Mesendoderm (in vitro differentiated cells): ENCODE measurements around the gene PIP.

ENCODE experiments used
- DNase-seq: peaks from one replicate; pipeline ENCODE4 v3.0.0; 2013
- H2AK5ac ChIP-seq: 2 replicates; pipeline ENCODE4 v1.6.1; 2013; ENCODE audit warnings: low read length, inconsistent platforms
- H2BK120ac ChIP-seq: 2 replicates; pipeline ENCODE4 v1.6.1; 2013; ENCODE audit warnings: low read depth, mild to moderate bottlenecking, low read length, moderate library complexity, mixed read lengths
- H2BK15ac ChIP-seq: replicated peaks from 2 replicates; pipeline ENCODE4 v1.6.1; 2013; ENCODE audit warnings: low read depth, mild to moderate bottlenecking, moderate library complexity
- H2BK5ac ChIP-seq: 2 replicates; pipeline ENCODE4 v1.6.1; 2013; ENCODE audit warnings: low read length, inconsistent platforms
- H3K18ac ChIP-seq: 2 replicates; pipeline ENCODE4 v1.6.1; 2013; ENCODE audit warnings: mild to moderate bottlenecking, low read length, mixed read lengths
- H3K23ac ChIP-seq: one replicate; pipeline ENCODE4 v1.6.1; 2013; ENCODE audit warnings: low read length
- H3K27ac ChIP-seq: 2 replicates; pipeline ENCODE4 v1.5.1; 2013; ENCODE audit warnings: low read depth, mild to moderate bottlenecking, inconsistent platforms, low read length, moderate library complexity
- H3K27me3 ChIP-seq: 2 replicates; pipeline ENCODE4 v1.6.1; 2013; ENCODE audit warnings: low read length, control low read depth, mild to moderate bottlenecking, inconsistent platforms; ENCODE audit not compliant: insufficient read depth, poor library complexity
- H3K36me3 ChIP-seq: 2 replicates; pipeline ENCODE4 v1.6.1; 2013; ENCODE audit warnings: low read length, inconsistent platforms; ENCODE audit not compliant: control insufficient read depth, insufficient read depth
- H3K4ac ChIP-seq: one replicate; pipeline ENCODE4 v1.6.1; 2013; ENCODE audit warnings: low read depth, mild to moderate bottlenecking, low read length, moderate library complexity
- H3K4me1 ChIP-seq: 2 replicates; pipeline ENCODE4 v1.6.1; 2013; ENCODE audit warnings: low read depth, low read length, inconsistent platforms; ENCODE audit not compliant: control insufficient read depth
- H3K4me2 ChIP-seq: 2 replicates; pipeline ENCODE4 v1.6.1; 2013; ENCODE audit warnings: low read length
- H3K4me3 ChIP-seq: 2 replicates; pipeline ENCODE4 v1.5.1; 2013; ENCODE audit warnings: mild to moderate bottlenecking, low read length
- H3K56ac ChIP-seq: one replicate; pipeline ENCODE4 v1.6.1; 2013; ENCODE audit warnings: low read length
- H3K79me1 ChIP-seq: 2 replicates; pipeline ENCODE4 v1.6.1; 2013; ENCODE audit warnings: low read length, inconsistent platforms
- H3K79me2 ChIP-seq: 2 replicates; pipeline ENCODE4 v1.6.1; 2013; ENCODE audit warnings: mild to moderate bottlenecking, low read length; ENCODE audit not compliant: control insufficient read depth, insufficient read depth
- H3K9ac ChIP-seq: 2 replicates; pipeline ENCODE4 v1.6.1; 2013; ENCODE audit warnings: low read length, inconsistent platforms
- H4K5ac ChIP-seq: one replicate; pipeline ENCODE4 v1.6.1; 2013; ENCODE audit warnings: low read length
- H4K8ac ChIP-seq: one replicate; pipeline ENCODE4 v1.6.1; 2013; ENCODE audit warnings: low read depth, mild to moderate bottlenecking, control low read depth, low read length, moderate library complexity
- WGBS: extraction: QIAGEN DNeasy Blood & Tissue Kit; methylation state at CpG from one replicate; pipeline ENCODE4 v1.1.7; 2013; ENCODE audit warnings: low lambda C conversion rate, missing lambda C conversion rate; ENCODE audit not compliant: insufficient coverage; ENCODE audit errors: extremely low coverage; 5-methylcytosine and 5-hydroxymethylcytosine counted together

PIP gene

GRCh38 chr7:143129051-143129450 is 2.8 kb upstream of the PIP start:
- Histone ChIP-seq H2BK15ac (no peak overlapping the region), H3K56ac (no peak overlapping the region), H2BK5ac (no peak overlapping the region), H3K4me2 (no peak overlapping the region), H3K79me1 (no peaks in the 10 kb centered on the region), H3K4me3 (no peak overlapping the region), H3K9ac (no peak overlapping the region), H3K27me3 (no peaks in the 10 kb centered on the region), H3K79me2 (no peaks in the 10 kb centered on the region), H2BK120ac (no peak overlapping the region), H3K27ac (no peak overlapping the region), H4K8ac (no peak overlapping the region), H3K4me1 (no peaks in the 10 kb centered on the region), H4K5ac (no peak overlapping the region), H3K23ac (no peak overlapping the region), H3K36me3 (no peaks in the 10 kb centered on the region), H3K18ac (no peak overlapping the region), H3K4ac (no peak overlapping the region), H2AK5ac (no peak overlapping the region)
- no peak for DNase-seq
- WGBS, result no CpG with 5 or more reads among the region's 3 CpGs

- no peak overlapping the region for H2BK5ac ChIP-seq
- no peak overlapping the region for H4K8ac ChIP-seq
- no peak overlapping the region for H4K5ac ChIP-seq
- no peak for DNase-seq
- no peaks in the 10 kb centered on the region for H3K4me1 ChIP-seq
- H3K56ac ChIP-seq, result no peak overlapping the region
- H3K27ac ChIP-seq, result no peak overlapping the region
- no peak overlapping the region for H3K4ac ChIP-seq
- H3K27me3 ChIP-seq, result no peaks in the 10 kb centered on the region
- H2BK15ac ChIP-seq, result no peak overlapping the region
- H2AK5ac ChIP-seq, result no peak overlapping the region
- no peak overlapping the region for H3K23ac ChIP-seq
- H3K36me3 ChIP-seq, result no peaks in the 10 kb centered on the region
- H3K4me3 ChIP-seq, result no peak overlapping the region
- H2BK120ac ChIP-seq, result no peak overlapping the region
- no peak overlapping the region for H3K4me2 ChIP-seq
- no peaks in the 10 kb centered on the region for H3K79me1 ChIP-seq
- no peak overlapping the region for H3K18ac ChIP-seq
- no peaks in the 10 kb centered on the region for H3K79me2 ChIP-seq
- H3K9ac ChIP-seq, result no peak overlapping the region
These were observed 2.4 kb upstream of the PIP start for GRCh38 chr7:143129477-143129876.

GRCh38 chr7:143130541-143130940 is 1.3 kb upstream of the PIP start:
- Histone ChIP-seq H3K56ac (no peak overlapping the region), H3K27me3 (no peaks in the 10 kb centered on the region), H2BK120ac (no peak overlapping the region), H2AK5ac (no peak overlapping the region), H3K27ac (no peak overlapping the region), H3K79me1 (no peaks in the 10 kb centered on the region), H3K9ac (no peak overlapping the region), H2BK5ac (no peak overlapping the region), H3K4ac (no peak overlapping the region), H3K18ac (no peak overlapping the region), H4K8ac (no peak overlapping the region), H3K4me2 (no peak overlapping the region), H3K36me3 (no peaks in the 10 kb centered on the region), H2BK15ac (no peak overlapping the region), H3K23ac (no peak overlapping the region), H3K4me3 (no peak overlapping the region), H4K5ac (no peak overlapping the region), H3K79me2 (no peaks in the 10 kb centered on the region), H3K4me1 (no peaks in the 10 kb centered on the region)
- no peak for DNase-seq

GRCh38 chr7:143147070-143147469 is 15.2 kb downstream of the PIP start:
- no peak for DNase-seq
- Histone ChIP-seq H2BK120ac (no peak overlapping the region), H3K4me2 (no peak overlapping the region), H3K36me3 (no peaks in the 10 kb centered on the region), H2BK15ac (no peak overlapping the region), H3K79me1 (no peaks in the 10 kb centered on the region), H3K18ac (no peak overlapping the region), H3K23ac (no peak overlapping the region), H3K4me3 (no peak overlapping the region), H4K8ac (no peak overlapping the region), H3K56ac (no peak overlapping the region), H3K79me2 (no peaks in the 10 kb centered on the region), H3K4ac (no peak overlapping the region), H2BK5ac (no peak overlapping the region), H3K9ac (no peak overlapping the region), H3K27me3 (no peaks in the 10 kb centered on the region), H2AK5ac (no peak overlapping the region), H3K4me1 (no peaks in the 10 kb centered on the region), H3K27ac (no peak overlapping the region), H4K5ac (no peak overlapping the region)

DNA sequence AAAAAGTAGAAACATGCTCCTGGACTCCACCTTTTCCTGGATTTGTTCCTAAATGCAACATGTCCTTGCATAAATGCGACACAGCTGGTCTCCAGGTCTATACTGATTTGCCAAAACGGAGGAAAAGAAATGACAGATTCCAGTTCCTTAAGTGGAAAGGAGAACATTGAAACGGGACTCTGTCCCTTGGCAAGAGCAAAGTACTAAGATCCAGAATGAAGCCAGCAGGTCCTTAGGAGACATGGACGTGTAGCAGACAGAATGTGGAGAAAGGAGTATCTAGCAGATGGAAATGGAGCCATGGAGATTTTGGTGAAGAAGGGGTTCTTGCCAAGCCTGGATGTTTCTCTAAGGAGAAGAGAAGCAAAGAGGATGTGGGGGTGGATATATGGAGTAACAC is 16.2 kb downstream of the PIP start:
- no CpG with 5 or more reads among the region's 4 CpGs for WGBS
- no peak overlapping the region for H3K4ac ChIP-seq
- H3K79me2 ChIP-seq, result no peaks in the 10 kb centered on the region
- H3K56ac ChIP-seq, result no peak overlapping the region
- H3K36me3 ChIP-seq, result no peaks in the 10 kb centered on the region
- H2BK5ac ChIP-seq, result no peak overlapping the region
- H4K8ac ChIP-seq, result no peak overlapping the region
- no peak overlapping the region for H3K9ac ChIP-seq
- H3K79me1 ChIP-seq, result no peaks in the 10 kb centered on the region
- no peak overlapping the region for H3K18ac ChIP-seq
- no peak overlapping the region for H2BK15ac ChIP-seq
- no peaks in the 10 kb centered on the region for H3K4me1 ChIP-seq
- no peak overlapping the region for H2AK5ac ChIP-seq
- no peak overlapping the region for H3K4me2 ChIP-seq
- no peak overlapping the region for H3K23ac ChIP-seq
- DNase-seq, result no peak
- H3K4me3 ChIP-seq, result no peak overlapping the region
- no peaks in the 10 kb centered on the region for H3K27me3 ChIP-seq
- H3K27ac ChIP-seq, result no peak overlapping the region
- H2BK120ac ChIP-seq, result no peak overlapping the region
- no peak overlapping the region for H4K5ac ChIP-seq

GRCh38 chr7:143148651-143149050 is 16.8 kb downstream of the PIP start:
- Histone ChIP-seq H3K36me3 (no peaks in the 10 kb centered on the region), H4K5ac (no peak overlapping the region), H3K23ac (no peak overlapping the region), H3K18ac (no peak overlapping the region), H3K27ac (no peak overlapping the region), H3K79me1 (no peaks in the 10 kb centered on the region), H3K79me2 (no peaks in the 10 kb centered on the region), H4K8ac (no peak overlapping the region), H3K4ac (no peak overlapping the region), H3K4me2 (no peak overlapping the region), H3K4me3 (no peak overlapping the region), H3K9ac (no peak overlapping the region), H3K4me1 (no peaks in the 10 kb centered on the region), H2BK120ac (no peak overlapping the region), H2BK5ac (no peak overlapping the region), H3K56ac (no peak overlapping the region), H3K27me3 (no peaks in the 10 kb centered on the region), H2BK15ac (no peak overlapping the region), H2AK5ac (no peak overlapping the region)
- no peak for DNase-seq
